Measurements from ENCODE around the gene MYO16.
A peak's percentile ranks its signal among the peaks of the same experiment; 100 is the strongest.

MYO16 gene

DNA sequence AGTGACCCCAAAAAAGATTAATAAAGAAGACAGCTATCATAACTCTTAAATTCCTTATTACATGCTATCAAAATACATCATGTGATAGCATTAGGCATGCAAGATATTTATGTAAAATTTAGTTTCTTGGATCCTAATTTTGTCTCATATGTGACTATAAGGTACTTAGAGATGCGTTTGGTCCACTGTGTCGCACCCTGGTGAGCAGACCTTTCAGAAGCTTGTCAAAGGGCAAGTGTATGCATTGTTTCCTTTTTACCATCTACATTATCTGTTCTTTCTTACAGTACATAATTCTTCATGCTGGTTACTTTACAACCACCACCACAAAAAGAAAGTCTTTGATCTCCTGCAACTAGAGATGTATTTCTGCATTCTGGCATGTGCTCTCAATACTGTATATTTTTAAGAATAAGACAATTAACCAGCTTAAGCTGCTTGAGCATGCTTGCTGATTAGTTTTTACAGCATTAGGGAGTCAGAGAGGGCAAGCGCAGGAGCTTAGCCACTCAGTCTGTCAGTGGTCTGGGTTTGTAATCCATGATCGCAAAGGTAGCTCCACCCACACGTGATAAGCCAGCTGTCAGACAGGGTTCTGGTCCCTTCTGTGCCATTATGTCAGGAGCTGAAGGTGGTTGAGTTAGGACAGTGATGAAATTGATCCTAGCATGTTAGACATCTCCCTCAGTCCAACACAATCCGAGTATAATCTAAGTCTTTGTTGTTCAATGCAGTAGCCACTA, 500.9 kb downstream of the MYO16 start:
- DNase-seq: no peak

DNA sequence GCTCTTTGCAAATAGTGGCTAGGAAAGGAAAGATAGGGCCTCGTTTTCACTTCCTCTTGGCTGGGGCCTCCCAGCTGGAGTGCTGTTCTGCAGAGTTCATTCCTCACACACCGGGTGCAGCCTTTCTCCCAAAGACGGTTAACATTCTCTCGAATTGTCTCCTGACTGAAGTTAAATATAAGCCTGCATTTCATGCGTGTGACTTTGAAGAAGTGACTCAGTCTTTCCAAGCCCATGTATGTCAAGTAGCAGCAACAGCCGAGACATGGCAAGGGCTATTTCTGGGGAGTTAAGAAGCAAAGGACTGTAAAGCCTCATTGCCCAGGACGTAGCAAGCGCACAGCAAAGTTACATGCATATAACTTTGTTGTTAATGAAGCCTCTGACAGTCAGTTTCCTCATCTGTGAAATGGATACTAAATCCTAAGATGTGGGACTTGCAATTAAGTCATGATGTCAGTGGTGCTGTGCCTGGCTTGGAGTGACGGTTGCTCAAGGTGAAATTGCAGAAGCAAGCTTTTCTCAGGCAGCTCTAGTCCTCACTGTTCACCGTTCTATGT, 502.4 kb downstream of the MYO16 start:
- DNase-seq: peak; percentile 63 to 81 (median 80)

DNA sequence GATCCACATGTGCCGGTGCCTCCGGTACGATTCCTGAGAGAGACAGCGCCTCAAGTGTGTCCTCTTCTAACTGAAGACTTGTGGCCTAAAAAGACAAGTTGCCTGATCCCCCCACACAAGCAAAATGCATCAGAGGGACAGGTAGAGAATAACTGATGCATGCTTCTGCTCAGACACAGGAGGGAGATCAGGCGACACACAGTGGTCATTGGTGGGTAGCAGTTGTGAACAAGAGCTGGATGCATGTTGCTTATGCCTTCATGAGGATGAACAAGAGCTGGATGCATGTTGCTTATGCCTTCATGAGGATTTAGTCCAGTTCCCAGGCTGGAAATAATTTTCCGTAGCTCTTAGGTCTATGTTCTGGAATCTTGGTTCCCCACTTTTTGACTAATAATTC, 505.6 kb downstream of the MYO16 start:
- DNase-seq: no peak

DNA sequence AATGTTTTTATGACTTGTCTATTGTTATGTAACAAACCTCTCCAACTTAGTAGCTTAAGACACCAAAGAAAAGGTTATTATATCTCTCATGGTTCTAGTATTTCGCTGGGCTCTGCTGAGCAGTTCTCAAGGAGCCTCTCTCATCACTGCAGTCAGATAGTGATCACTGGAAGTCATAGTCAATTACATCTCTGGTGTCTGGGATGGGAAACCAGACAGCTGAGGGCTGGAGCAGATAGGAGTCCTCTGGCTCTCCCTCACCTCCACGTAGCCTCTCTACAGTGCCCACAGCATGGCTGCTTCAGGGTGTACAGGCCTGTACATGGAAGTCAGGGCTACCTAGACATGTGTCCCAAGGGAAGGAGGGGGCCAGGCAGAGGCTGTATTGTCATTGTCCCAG, 507.5 kb downstream of the MYO16 start:
- DNase-seq: no peak

GRCh38 chr13:109139346-109139745, 509.9 kb downstream of the MYO16 start:
- no peak for DNase-seq

- no peak for DNase-seq
These were observed 510.6 kb downstream of the MYO16 start for GRCh38 chr13:109140054-109140453.

- peak in 1 of 4 experiments; percentile 5 for DNase-seq
These were observed 511.3 kb downstream of the MYO16 start for GRCh38 chr13:109140479-109141349.

GRCh38 chr13:109141706-109142105, 512.3 kb downstream of the MYO16 start:
- DNase-seq: no peak

GRCh38 chr13:109144693-109145437, 515.5 kb downstream of the MYO16 start:
- DNase-seq: no peak

GRCh38 chr13:109145631-109146030, 516.2 kb downstream of the MYO16 start:
- DNase-seq: peak; percentile 57 to 76 (median 66)

- no peak for DNase-seq
These were observed 517.0 kb downstream of the MYO16 start for GRCh38 chr13:109146393-109146792.

DNA sequence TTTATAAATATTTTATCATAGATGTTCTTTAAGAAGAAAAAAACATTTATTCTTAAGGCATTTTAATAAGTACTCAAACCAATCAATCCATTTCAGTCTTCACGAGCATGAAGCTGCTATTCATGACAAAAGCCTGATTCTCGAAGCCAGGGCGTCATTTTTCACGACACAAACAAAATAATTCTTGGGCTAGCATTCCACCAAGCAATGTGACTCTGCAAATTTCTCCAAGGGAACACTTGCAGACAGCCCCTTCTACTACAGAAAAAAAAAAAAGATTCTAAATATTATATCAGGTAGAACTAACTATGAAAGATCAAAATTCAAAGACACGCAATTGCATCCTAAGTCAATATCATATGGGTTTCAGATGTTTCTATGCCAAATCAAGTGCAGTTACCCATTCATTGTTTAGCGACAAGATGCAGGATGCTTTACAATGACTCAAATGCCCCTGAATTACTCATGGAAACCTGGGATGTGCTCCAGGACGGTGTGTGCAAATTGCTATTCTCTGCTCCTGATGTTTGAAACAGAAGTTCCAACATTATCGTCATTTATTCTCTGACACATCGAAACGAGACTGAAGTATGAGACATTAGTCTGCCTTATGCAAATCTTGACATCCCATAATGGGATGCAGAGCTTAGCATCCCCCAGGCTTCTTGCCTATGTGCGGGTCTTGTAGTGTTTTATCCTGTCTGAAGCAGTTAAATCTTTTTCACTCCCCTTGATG, 517.7 kb downstream of the MYO16 start:
- no peak for DNase-seq

- DNase-seq: no peak
These were observed 518.8 kb downstream of the MYO16 start for GRCh38 chr13:109148243-109148642.

DNA sequence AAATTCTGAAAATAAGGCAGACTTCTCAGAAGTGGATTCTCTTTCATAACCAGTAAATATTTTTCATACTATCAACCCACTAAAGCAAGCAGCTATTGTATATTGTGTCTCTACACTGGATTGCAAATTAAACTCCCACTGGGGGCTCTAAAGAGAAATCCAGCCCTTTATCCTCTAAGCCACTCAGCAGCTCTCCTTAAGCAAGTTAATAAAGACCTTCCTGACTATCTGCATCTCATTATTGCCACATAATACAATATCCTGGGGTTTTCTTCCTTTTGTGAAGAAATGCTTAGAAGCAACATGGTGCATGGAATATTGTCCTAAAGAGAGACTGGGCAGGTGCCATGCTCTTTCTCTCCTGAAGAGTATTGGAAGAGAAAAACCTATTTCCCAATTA, 521.3 kb downstream of the MYO16 start:
- DNase-seq: no peak

GRCh38 chr13:109151255-109151654, 521.8 kb downstream of the MYO16 start:
- no peak for DNase-seq

- DNase-seq: no peak
These were observed 522.3 kb downstream of the MYO16 start for GRCh38 chr13:109151696-109152095.

DNA sequence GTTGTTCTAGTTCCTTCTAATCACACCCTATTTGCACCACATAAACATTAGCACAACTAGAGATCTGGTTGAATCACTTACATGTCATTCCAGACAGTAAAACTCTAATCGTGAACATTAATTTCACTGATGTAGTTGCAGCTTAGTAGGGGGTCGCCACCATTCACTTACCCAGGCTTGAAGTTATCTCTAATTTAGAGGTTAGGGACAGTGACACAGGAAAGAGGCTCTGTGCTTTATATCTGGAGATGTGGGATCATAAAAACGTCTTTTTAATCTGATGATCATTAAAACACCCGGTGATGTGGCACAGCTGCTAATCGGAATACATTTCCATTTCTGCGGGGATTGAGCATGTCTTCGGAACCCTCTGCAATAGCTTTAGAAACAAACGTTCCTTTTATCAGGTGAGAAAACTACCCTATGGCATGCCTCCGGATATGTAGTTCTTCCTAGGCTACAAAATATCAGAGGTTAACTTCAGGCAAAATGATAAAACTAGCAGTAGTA, 523.0 kb downstream of the MYO16 start:
- no peak for DNase-seq

DNA sequence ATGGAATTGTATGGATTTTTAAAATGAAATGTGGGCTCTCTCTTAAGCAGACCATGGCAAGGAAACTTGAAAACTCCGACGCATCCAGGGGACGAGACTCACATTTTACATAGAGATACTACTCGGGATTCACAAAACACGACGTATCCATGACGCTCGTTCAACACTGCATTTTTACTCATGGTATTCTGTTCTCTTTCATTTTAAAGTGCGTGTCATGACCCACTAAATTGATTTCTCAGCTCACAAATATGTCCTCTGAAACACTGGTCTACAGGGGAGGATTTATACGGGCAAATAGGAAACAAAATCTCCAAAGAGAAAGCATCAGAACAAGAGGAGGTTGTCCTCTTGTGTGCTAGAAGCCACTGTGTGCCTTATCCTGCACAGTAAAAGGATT, 523.5 kb downstream of the MYO16 start:
- no peak for DNase-seq

DNA sequence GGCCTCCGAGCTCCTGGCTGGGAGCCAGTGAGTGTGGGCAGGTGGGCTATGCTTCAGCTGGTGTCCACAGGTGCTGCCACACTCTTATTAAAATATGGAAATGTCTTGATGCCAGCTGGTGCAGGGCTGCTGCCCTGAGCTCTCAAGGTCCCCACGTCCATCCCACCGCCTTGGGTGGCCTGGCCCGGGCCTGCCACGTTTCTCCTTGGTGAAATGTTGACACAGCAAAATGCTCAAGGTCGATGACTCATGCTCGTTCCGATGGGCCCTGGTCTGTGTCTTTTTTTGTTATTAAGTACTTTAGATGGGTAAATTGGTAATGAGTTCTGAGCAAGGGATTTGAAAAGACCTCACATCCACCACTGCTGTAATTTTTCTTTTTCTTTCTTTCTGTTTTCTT, 524.7 kb downstream of the MYO16 start:
- no peak for DNase-seq

DNA sequence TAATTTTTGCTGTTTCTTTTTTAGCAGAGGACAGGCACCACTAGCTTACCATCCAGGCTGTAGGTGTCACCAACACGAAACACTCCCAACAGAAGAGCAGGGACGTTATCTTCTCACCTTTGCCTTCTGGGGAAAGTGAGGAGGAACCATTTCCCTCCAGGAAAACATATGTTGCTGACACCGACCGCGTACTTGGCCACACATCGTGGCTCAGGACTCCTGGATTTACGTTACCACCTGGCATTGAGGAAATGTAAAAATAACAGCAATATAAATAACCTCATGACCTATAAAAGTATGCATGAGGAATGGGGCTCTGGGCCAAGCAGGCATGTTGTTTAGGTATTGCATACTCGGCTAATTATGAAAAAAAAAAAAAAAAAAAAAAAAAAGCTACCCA, 525.1 kb downstream of the MYO16 start:
- no peak for DNase-seq

- DNase-seq: no peak
These were observed 525.8 kb downstream of the MYO16 start for GRCh38 chr13:109154966-109155761.

All from suppressor macrophage (primary cell).